NCI-H524 treated with DMSO at 0.1 percent for 48 hours (cell line): ENCODE results near the gene MCM3AP.
A peak's percentile ranks its signal among the peaks of the same experiment; 100 is the strongest.
"Not testable (repeated sequence)": the region's sequence is repeated elsewhere in the genome, so short reads cannot be mapped to it uniquely, and the experiment has no call there.

Experiments
- DNase-seq: peaks from one replicate; lab custom pipeline; 2025; lab: John Stamatoyannopoulos, UW

MCM3AP gene

DNA sequence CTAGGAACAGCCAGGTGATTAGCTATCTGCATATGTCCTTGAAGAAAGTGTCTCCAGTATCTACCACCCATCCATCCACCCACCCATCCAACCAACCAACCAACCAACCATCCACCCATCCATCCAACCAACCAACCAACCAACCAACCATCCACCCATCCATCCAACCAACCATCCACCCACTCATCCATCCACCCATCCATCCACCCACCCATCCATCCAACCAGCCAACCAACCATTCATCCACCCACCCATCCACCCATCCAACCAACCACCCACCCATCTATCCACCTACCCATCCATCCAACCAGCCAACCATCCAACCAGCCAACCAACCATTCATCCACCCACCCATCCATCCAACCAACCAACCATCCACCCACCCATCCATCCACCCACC, 26.2 kb upstream of the MCM3AP start:
- no peak for DNase-seq

DNA sequence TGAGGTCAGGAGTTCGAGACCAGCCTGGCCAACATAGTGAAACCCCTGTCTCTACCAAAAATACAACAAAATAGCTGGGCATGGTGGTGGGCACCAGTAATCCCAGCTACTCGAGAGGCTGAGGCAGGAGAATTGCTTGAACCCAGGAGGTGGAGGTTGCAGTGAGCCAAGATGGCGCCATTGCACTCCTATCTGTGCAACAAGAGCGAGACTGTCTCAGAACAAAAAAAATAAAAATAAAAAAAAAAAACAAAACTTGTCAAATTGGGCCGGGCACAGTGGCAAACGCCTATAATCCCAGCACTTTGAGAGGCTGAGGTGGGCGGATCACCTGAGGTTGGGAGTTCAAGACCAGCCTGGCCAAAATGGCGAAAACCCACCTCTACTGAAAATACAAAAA, 24.8 kb upstream of the MCM3AP start:
- not testable (repeated sequence) for DNase-seq

DNA sequence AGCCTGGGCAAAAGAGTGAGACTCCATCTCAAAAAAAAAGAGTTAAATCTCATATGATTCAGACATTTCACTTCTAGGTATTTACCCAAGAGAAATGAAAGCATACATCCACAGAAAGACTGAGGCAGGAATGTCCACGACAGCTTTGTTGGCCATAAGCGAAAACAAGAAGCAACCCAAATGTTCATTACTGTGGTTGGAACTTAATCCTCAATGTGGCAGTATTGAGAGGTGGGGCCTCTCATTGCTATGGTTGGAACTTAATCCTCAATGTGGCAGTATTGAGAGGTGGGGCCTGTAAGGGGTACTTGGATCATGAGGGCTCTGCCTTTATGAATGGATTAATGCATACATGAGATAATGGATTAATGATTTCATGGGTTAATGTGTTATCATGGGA, 23.0 kb upstream of the MCM3AP start:
- DNase-seq: no peak

DNA sequence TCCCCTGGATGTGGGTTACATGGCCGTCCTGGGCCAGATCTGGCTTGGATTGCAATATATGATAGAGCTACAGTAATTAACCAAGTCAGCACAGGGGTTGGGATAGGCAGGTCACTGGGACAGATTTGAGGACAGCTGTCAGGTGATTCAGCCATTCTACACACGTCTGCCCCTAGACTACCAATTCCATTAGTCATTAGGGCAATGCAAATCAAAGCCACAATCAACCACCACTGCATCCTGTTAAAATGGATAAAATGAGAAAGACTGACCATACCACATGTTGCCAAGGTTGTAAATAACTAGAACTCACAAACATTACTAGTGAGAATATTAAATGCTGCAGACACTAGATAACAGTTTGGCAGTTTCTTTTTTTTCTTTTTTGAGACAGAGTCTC, 22.2 kb upstream of the MCM3AP start:
- no peak for DNase-seq

DNA sequence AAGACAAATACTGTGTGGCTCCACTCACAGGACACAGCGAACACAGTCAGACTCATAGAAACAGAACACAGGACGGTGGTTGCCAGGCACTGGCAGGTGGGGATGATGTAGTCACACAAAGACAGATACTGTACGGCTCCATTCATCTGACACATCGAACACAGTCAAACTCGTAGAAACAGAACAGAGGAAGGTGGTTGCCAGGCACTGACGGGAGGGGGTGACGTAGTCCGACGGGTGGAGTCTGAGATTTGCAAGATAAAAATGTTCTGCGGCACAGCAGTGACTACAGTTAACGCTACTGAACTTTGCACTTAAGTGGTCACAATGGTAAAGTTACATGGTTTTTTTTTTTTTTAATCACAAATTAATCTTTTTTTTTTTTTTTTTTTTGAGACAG, 19.5 kb upstream of the MCM3AP start:
- DNase-seq: no peak

DNA sequence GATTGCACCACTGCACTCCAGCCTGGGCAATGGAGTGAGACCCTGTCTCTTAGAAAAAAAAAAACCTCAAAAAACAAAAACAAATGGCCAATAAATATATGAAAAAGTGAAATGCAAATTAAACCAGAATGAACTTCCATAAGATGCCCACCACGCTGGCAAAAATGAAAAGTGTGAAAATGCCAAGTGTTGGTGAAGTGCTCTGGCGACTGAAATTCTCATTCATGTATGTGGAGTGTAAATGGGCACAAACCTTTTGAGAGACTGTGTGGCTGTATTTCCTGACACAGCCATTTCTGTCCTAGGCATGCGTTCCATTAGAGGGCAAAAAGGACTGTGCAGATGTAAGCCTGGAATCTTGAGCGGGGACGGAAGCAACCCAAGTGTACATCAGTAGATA, 19.0 kb upstream of the MCM3AP start:
- no peak for DNase-seq

DNA sequence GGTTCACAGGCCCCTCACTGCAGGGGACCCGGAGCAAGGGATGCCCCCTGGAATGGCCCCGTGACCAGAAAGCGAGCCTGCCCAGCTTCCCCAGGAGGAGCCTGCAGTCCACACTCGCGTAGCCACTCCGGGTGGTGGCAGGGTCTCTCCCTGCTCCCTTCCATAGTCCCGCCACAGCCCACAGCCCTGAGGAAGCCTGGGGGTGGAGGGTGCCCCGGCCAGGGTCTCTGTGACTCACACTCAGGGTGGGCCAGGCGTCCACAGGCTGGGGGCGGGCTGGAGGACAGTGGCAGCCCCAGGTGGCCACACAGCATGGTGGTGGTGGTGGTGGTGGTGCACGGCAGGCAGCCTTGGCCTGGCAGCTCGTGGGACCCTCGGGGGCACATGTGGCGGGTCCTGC, 16.3 kb upstream of the MCM3AP start:
- no peak for DNase-seq

DNA sequence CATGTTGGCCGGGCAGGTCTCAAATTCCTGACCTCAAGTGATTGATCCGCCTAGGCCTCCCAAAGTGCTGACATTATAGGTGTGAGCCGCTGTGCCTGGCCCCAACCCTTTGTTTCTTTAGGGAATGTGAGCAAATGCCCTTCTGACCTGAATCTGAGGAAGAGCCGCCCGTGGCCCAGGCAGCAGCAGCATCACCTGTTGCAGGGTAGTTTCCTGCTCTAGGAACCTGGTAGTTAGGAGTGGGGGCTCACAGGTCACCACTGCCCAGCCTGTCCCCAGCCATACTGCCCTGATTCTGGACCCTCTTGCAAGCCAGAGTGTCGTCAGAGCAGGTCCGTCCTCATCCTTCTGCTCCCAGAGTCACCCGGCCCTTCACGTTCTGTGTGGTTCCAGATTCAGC, 13.8 kb upstream of the MCM3AP start:
- DNase-seq: no peak

DNA sequence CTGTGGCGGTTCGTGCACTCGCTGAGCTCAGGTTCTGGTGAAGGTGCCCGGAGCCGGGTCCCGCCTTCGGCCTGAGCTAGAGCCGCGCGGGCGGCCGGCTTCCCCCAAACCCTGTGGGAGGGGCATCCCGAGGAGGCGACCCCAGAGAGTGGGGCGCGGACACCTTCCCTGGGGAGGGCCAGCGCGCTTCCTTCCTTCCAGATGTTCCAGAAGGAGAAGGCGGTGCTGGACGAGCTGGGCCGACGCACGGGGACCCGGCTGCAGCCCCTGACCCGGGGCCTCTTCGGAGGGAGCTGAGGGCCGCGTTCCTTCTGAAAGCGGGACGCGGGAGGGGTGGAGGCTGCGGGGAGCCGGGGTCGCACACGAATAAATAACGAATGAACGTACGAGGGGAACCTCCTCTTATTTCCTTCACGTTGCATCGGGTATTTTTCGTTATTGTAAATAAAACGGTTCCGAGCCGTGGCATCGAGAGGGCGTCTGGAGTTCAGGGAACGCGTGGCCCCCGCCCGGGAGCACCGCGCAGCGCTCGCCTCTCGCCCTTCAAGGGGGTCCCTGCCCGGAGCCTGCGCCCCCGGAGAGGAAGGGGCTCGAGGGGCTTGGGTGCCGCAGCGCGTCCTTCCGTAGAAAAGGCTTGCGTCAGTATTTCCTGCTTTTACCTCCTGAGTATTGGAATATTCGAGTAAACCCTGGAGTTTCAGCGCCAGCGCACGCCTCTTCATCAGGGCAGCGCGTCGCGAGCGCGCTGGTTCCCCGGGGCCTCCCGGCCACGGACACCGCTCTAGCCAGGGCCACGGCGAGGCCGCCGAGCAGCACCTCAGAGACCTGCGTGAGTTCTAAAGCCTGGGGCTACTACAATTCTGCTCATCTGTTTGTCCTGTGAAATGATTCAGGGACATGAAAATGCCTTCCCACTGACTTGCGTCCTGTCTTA, 12.2 kb upstream of the MCM3AP start:
- DNase-seq: no peak

DNA sequence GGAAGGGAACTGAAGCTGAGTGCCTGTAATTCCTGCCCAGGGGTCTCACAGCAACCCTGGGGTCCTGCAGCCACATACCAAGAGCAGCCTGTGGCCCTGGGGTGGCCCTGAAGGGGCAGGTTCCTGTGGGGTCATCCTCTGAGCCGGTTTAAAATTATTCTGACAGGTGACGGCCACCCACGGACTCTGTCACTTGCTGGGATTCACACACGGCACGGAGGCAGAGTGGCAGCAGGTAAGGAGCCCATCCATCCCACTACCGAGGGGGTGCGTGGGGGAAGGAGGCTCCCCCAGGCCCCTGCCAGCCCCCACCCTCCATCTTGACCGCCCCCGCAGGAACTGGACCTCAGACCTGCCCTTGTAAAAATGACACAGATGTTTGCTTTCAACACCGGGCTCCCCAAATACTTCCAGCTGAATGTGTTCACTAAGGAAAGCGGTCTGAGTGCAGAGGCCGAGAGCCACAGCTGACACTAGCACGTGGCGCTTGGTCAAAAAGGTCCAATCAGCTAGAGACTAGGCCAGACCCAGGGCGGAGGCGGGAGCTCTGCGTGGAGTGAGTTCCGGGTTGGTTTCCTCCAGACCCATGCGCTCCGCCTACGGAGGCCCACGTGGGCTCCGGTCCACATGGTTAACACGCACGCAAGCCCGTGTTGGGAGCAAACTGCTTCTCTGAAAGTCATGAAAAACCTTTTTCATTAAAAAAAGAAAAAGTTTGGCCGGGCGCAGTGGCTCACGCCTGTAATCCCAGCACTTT, 10.8 kb upstream of the MCM3AP start:
- DNase-seq: no peak

DNA sequence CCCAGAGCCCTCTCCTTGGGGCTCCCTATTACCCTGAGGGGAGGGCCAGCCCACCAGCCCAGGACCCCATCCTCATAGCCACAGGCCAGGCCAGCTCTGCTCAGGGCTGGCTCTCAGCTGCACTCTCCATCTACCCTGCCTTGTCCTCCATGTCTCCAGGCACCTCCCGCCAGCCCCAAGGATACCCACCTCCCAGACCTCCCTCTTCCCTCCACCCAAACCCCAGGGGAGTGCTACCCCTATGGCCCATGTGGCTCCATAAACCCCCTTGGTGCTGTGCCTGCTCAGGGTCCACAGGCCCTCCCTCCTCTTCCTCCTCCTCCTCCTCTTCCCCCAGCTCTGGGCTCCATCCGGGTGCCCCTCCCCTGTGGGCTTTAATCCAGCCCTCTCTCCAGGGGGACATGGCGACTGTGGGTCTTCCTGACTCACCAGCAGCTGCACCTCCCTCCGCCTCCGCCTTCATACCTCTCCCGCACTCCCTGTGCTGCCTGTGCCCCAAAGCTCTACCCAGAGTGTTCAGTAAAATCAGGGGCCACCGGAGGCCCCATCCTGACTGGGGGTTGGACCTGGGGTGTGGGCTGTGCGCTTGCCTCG, 9.9 kb upstream of the MCM3AP start:
- DNase-seq: no peak

DNA sequence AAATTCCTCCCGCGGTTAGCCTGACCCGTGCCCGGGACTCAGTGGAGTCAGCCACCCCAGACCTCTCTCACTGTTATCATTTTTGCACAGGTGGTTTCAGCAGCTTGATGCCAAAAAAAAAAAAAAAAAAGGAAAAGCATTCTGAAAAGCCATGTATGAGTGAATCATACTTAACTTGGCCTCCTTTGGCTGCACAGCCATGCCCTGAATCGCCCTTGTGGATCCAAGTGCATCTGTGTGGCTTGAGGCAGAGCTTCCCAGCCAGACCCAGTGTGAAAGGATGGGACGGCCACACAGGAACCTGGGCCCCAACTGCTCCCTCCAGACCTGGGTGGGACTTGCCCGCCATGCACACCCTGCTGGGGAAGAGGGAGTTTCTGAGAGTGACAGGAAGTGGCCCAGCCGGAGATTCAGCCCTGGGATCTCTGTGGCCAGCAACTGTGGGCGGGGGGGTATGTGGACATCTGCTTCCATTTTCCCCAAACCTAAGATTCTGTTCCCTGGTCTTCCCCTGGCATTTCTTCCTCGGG, 9.3 kb upstream of the MCM3AP start:
- no peak for DNase-seq

DNA sequence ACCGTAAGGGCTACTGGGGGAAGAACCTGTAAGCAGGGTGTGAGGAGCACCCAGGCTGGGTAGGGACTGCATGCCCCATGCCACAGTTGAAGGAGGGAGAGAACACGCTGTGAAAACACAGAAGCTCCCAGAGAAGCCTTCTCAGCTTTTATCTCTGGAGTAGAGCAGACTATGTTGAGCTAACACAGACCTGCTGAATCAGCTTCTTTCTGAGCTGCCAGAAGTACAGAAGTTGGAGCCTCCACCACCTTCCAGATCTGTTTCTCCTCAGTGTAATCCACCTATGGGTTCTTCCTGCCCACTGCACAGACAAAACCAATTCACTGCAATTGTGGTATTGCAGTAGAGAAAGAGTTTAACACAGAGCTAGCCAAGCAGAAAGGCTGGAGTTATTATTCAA, 6.2 kb upstream of the MCM3AP start:
- DNase-seq: no peak

DNA sequence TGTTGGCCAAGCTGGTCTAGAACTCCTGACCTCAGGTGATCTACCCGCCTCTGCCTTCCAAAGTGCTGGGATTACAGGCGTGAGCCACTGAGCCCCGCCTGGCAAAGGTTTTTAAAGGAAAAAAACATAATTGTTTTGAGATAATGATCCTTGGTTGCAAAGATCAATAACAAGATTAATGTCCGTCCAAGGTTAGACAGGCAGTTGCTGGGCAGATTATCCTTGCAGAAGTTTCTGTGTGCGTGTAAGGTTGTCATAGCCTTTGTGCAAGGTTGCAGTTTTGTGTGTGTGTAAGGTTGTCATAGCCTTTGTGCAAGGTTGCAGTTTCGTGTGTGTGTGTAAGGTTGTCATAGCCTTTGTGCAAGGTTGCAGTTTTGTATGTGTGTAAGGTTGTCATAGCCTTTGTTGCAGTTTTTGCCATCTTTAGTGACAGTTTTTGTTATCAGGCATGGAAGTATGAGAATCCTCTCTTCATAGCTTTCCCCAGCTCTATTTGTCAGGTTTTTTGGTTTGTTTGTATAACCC, 4.3 kb upstream of the MCM3AP start:
- DNase-seq: no peak

DNA sequence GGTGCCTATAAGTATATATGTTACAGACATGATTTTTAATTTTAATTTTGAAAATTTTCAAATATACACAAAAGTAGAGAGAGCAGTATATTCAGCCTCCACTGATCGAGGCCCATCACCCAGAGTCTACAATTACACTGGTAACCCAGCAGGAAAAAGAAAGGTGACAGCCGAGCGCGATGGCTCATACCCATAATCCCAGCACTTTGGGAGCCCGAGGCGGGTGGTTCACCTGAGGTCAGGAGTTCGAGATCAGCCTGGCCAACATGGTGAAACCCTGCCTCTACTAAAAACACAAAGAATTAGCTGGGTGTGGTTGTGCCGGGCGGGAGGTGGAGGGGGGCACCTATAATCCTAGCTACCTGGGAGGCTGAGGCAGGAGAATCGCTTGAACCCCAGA, 2.1 kb upstream of the MCM3AP start:
- DNase-seq: no peak

DNA sequence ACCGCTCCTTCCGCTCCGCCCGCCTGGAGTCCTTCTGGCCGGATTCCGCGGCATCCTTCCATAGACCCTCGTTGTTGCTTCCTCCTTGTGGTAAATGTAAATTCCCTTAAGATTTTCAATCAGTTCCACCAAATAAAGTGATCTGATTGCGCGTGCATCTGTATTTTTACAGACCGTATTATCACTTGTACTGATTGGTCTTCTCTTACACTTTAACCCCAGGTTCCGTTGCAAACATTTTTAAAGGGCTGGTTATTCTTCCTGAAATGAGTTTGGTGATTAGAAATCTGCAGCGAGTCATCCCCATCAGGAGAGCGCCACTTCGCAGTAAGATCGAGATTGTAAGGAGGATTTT, 1.2 kb upstream of the MCM3AP start:
- DNase-seq: peak; percentile 25

DNA sequence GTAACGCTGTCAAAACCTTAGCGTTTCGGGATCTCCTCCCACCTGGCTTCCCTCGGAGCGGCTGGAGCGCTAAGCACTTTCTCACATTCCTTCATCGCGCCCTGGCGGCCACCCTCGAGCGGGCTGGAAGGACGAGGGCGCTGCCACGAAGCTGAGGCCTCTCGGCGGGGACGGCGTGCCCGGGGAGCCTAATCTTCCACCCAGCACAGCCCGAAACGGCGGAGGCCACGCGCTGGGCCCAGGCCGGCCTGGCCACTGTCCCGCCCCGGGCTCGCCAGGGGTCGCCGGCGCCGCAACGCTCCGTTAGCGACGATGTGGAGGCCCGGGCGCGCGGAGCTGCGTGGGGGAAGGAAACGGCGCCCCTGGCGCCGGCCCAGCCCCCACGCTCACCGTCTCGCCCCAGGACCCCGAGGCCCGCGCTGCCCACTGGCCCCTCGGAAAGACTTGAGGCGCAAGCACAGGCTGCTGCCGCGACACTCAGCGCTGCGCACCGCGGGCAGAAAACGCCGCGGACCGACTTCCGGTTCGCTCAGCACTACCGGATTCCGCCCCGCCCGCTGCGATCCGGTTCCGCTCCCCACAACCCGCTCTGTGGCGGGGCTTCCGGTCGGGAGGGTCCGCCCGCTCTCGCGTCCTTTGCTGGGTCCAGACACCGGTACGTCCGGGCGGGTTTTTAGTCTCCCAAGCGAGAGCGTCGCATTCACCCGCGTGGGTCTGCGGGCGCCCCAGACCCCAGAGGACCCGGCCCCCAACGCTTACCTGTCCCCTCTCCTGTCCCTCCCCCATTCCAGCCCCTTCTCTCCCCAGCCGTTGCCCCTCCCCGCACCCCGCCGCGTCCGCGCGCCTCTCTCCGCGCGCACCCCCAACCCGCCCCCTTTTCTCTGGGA, 593 bp upstream of the MCM3AP start, which contains the start of gene YBEY:
Gene YBEY, plus strand, starts transcription at position 582 of the 887 bp plus-strand sequence. CDS start 572 bp downstream, outside the sequence.
- DNase-seq: peak; percentile 60

DNA sequence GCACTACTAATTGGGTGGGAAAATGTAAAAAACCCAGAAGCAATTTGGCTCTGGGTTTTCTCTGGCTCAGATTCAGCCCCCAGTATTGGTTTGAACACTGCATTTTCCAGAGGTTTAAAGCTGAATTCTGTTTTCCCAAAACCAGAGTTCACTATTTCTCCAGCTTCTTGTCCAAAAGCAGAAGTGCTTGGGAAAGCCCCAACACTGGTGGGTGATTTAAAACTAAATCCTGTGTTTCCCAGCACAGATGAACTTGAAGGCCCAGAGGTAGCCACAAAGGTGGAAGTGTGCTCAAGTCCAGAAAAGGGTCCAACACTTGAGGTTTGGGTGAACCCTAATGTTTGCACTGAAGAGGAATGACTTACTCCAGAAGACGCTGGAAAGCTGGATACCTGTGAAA, 678 bp downstream of the MCM3AP start:
- no peak for DNase-seq

DNA sequence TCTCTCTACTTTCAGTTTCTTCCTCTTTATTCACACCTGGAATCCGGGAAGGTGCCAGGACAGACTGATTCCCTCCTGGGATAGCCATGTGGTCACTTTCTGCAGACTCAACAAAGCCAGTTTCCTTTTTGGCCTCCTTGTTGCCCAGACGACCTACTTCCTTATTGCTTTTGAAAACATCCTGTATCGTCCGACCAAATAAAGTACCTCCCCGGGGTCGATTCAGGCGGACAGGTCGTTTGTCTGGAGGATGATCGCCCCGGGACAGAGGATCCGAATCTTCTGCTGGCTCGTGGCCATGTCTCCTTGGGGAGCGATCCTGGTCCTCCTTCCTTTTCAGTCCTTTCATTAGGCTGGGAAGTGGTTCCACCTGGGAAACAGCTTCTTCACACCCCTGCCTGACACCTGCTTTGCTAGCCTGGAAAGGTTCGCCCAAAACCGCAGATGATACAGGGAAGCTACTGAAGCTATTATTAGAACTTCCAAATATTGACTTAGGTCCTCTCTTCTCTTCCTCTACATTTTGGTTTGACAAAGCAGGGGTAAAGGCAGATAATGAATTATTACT, 1.2 kb downstream of the MCM3AP start:
- no peak for DNase-seq

DNA sequence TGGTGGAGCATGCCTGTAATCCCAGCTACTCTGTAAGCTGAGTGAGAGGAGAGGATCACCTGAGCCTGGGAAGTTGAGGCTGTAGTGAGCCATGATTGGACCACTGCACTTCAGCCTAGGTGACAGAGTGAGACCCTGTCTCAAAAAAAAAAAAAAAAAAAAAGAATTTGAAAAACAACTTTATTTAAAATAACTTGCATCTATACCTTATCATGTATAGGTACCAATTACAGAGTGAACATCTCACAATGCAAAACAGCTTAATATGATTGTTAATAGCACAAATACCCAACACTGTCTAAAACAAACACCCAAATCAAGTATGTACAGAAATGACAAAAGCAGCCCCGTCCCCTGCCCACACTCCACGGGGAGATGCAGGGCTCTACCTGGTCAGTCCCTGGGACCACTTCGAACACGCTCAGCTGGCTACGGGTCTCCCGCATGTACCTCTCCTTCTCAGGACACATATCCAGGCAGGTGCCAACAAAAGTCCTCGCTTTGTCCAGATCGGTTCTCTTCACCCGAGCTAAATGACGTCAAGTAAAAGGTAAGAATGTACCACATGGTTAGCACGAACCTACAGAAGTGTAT, 10.5 kb downstream of the MCM3AP start:
- DNase-seq: no peak

DNA sequence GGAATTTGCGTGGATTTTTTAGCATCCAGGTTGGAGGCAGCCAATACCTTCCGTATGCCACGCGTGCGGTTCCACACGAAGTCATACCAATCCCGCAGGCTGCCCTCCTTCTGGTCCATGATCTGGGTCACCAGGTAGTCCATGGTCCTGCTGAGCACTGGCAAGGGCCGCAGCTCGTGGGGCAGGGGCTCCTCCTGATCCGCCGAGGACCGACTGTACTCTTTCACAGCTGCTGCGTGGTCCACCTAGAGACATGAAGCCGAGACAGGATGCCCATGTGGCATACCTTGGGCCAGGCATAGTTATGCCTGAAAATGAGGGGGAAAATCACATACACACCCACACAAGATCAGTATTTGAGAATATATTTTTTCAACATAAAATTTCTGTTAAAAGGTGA, 12.1 kb downstream of the MCM3AP start:
- no peak for DNase-seq
